OCI-M1 (cell line): ENCODE data around the gene ABL2.
"Not testable (repeated sequence)": the region's sequence is repeated elsewhere in the genome, so short reads cannot be mapped to it uniquely, and the experiment has no call there.

Source experiments
- DNase-seq: peaks from one replicate; lab custom pipeline; 2025; lab: John Stamatoyannopoulos, UW

The ABL2 gene

GRCh38 chr1:179229214-179230140 is at the start of gene ABL2:
TSS of gene ABL2 (minus strand) at chr1:179229677. CDS start at chr1:179229397, 280 bp downstream.
- DNase-seq, result peak; percentile 65

GRCh38 chr1:179278920-179279319 is 49.4 kb upstream of the ABL2 start:
- DNase-seq, result peak; percentile 18

DNA sequence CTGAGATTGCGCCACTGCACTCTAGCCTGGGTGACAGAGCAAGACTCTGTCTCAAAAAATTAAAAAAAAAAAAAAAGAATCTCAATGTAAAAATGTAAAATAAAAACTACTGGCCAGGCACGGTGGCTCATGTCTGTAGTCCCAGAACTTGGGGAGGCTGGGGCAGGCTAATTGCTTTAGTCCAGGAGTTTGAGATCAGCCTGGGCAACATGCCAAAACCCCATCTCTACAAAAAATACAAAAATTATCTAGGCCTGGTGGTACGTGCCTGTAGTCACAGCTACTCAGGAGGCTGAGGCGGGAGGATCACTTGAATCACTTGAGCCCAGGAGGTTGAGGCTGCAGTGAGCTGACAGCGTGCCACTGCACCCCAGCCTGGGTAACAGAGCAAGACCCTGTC is 44.9 kb upstream of the ABL2 start:
- DNase-seq, result not testable (repeated sequence)

- no peak for DNase-seq
Observed at GRCh38 chr1:179269071-179269470, 39.6 kb upstream of the ABL2 start.

DNA sequence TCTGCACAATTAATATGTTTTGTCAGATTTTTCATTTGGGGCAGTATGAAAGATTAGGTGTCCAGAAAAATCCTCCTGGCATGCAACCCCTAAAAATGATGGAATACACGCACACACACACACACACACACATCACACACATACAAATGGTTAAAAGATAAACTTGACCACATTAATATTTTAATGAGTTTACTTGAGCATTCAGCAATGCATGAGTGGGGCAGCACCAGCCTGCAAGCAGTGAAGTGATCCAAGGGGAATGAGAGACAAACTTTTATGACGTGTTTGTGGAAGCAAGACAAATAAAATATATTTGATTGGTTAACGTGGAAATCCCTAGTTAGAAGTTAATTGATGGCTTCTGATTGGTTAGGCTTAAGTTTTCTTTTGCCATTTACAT is 35.0 kb upstream of the ABL2 start:
- no peak for DNase-seq

- no peak for DNase-seq
Observed at GRCh38 chr1:179263121-179263520, 33.6 kb upstream of the ABL2 start.

DNA sequence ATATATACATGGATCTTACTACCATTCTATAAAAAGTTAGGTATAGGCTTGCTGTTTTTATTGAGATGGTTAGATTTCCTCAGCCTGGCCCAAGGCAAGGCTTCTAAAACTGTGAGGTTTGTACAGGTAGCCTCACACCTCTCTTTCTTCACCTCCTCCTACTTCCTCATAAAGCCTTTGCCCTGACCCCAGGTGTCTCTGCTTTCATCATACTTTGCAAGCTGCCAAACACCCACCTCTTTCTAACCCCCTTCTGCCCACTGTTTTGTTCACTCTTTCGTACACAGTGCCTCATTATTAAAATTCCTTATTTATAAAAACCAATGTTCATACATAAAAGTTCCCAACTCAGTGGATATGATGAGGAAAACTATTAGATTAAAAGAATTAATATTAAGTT is 32.7 kb upstream of the ABL2 start:
- DNase-seq, result no peak

DNA sequence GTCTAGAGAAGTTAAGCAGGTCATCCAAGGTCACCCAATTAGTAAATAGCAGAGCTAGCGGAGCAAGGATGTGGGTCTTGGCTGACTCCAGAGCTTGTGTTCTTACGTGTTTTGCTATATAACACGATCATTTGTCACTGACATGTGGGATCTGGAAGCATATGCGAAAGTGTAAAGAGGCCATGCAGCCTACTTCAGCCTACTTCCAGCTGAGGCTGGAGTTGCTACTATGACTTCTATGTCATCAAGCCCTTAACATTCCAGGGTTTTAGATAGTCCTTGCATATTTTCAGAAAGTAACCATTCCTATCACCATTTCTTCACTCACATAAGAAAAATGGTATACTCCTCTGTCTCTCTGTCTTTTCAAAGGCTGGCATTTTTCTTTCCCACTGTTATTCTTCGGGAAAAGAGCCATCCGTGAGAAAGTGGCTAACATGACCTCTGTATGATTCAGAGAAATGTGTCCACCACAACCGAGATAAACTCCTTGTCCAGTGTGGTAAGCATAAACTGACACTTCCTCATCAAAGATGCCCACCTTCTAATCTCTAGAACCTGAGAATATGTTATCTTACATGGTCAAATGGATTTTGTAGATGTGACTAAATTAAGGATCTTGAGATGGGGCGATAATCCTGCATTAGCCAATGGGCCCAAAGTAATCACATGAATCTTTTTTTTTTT is 24.0 kb upstream of the ABL2 start:
- peak; percentile 67 for DNase-seq

- DNase-seq, result no peak
Observed at GRCh38 chr1:179252606-179253005, 23.1 kb upstream of the ABL2 start.

DNA sequence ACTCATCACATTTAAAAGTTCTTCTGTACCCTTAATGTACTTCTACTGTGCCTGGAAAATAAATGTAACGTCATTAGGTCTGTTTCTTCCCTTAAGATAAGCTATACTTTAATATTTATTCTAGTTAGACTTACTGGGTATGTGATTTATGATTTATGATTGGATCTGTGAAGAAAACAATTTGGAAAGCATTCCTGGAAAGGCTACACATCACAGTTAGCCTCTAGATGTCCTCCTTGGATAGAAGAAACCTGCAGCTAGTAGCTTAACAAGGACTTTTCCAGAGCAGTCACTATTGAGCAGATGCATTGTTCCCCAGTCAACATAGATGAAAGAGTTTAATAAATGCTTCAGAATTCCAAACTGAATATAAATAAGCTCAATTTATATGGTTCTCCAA is 22.2 kb upstream of the ABL2 start:
- DNase-seq, result peak; percentile 61

GRCh38 chr1:179247923-179248322 is 18.4 kb upstream of the ABL2 start:
- DNase-seq, result no peak

DNA sequence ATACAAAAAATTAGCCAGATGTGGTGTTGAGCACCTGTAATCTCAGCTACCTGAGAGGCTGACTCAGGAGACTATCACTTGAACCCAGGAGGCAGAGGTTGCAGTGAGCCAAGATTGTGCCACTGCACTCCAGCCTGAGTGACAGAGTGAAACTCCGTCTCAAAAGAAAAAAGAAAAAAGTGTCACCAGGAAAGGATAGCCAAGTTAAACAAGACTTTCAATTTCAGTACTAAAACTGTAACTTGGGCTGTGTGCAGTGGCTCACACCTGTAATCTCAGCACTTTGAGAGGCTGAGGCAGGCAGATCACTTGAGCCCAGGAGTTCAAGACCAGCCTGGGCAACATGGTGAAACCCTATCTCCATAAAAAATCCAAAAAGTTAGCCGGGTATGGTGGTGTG is 15.9 kb upstream of the ABL2 start:
- not testable (repeated sequence) for DNase-seq

GRCh38 chr1:179241530-179242097 is 12.1 kb upstream of the ABL2 start:
- no peak for DNase-seq

DNA sequence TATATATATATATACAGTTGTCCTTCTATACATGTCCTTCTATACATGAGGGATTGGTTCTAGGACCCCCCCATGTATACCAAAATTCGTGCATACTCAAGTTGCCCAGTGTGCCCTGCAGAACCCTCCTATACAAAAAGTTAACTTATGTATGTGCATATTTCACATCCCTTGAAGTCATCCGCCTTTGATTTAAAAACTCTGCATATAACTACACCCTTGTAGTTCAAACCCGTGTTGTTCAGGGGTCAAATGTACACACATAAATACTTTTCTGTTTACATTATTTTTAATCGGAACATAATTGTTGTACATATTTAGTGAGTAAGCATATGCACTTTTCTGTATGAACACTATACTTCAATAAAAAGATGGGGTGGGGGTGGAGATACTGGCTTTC is 7.7 kb upstream of the ABL2 start:
- no peak for DNase-seq

DNA sequence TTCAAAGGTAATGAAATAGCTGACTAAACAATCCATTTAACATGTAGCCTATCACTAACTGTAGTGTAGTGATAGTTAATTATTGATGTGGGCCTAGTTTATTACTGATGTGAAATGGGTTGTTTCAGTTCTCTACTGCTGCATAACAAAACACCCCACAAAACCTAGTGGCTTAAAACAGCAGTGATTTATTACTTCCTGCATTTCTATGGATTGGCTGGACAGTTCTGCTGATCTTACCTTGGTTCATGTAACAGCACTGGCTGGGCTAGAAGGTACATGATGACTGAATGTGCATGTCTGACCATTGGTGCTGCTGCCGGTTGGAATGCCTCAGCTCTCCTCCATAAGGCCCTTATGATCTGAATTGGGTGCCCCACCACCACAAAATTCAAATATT is 5.4 kb upstream of the ABL2 start:
- no peak for DNase-seq

DNA sequence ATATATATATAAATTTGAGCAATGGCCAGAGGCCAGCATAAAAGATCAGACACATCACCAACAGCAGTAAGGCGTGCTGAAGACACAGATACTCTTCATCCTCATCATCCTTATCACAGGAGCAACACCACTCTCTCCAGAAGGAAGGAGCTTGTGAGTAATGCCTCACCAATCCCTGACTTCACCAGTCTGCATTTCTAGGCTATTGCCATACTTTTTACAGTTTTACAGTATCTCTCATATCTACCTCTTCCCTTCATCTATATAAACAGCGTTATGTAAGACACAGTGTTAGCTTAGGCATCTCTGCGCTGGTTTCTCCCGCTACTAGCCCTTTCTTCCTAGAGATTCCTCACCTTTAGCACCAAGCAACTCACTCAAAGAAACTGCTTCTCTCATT is 2.4 kb upstream of the ABL2 start:
- no peak for DNase-seq

DNA sequence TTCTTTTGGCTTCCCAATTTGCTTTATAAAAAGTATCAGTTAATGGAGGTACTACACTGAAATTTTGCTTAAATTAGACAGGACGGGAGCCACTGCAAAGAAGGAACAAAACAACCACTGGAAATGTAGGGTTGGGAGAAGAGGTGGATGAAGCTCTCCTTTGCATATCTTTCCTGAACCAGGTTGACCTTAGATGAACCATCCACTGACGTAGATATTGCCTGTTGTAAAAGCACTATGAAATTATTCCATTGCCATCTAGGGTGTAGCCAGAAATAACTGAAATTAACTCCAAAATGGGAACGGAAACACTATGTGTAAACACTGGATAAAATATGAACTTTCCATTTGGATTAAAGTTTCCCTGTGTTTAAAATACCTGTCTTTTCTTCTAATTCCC is 1.2 kb upstream of the ABL2 start:
- no peak for DNase-seq

- DNase-seq, result peak; percentile 53
Observed at GRCh38 chr1:179230251-179230650, 774 bp upstream of the ABL2 start.

GRCh38 chr1:179228783-179229213 is 679 bp downstream of the ABL2 start:
- peak; percentile 67 for DNase-seq

- no peak for DNase-seq
Observed at GRCh38 chr1:179226738-179227137, 2.7 kb downstream of the ABL2 start.

- DNase-seq, result not testable (repeated sequence)
Observed at GRCh38 chr1:179224466-179224865, 5.0 kb downstream of the ABL2 start.

GRCh38 chr1:179221121-179221520 is 8.4 kb downstream of the ABL2 start:
- not testable (repeated sequence) for DNase-seq
